H54 (cell line): Measurements from ENCODE around the gene CTAGE9.
"Not testable (repeated sequence)": the region's sequence is repeated elsewhere in the genome, so short reads cannot be mapped to it uniquely, and the experiment has no call there.

ENCODE experiments used
- DNase-seq: peaks from one replicate; pipeline ENCODE4 v3.0.0; 2011; ENCODE audit warnings: low spot score, mixed read lengths; ENCODE audit not compliant: insufficient read length
- FAIRE-seq: peaks from 3 replicates; lab custom pipeline; 2011; peaks lifted over from hg19 to GRCh38; lab: Jason Lieb, UNC
- POLR2A ChIP-seq: IDR thresholded peaks from 2 replicates; pipeline ENCODE4 v1.6.1; 2011; ENCODE audit warnings: low read depth, mild to moderate bottlenecking, low read length

The CTAGE9 gene, protein sequence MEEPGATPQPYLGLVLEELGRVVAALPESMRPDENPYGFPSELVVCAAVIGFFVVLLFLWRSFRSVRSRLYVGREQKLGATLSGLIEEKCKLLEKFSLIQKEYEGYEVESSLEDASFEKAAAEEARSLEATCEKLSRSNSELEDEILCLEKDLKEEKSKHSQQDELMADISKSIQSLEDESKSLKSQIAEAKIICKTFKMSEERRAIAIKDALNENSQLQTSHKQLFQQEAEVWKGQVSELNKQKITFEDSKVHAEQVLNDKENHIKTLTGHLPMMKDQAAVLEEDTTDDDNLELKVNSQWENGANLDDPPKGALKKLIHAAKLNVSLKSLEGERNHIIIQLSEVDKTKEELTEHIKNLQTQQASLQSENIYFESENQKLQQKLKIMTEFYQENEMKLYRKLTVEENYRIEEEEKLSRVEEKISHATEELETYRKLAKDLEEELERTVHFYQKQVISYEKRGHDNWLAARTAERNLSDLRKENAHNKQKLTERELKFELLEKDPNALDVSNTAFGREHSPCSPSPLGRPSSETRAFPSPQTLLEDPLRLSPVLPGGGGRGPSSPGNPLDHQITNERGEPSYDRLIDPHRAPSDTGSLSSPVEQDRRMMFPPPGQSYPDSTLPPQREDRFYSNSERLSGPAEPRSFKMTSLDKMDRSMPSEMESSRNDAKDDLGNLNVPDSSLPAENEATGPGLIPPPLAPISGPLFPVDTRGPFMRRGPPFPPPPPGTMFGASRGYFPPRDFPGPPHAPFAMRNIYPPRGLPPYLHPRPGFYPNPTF

DNA sequence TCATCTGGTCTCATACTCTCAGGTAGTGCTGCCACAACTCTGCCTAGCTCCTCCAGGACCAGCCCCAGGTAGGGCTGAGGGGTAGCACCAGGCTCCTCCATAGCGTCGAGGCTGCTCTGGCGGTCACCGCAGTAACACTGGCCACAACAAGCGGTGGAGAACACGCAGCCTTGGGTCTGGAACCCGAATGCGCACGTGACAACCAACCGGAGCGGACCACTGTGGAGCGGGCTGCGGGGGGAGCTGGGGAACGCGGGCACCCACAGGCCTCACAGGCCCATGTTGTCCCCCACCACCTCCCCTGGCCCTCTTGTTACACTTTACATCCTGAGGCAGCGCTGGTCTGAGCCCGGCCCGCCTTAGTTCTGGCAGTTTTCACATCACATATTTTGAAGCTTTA, at the start of gene CTAGE9:
Gene CTAGE9 (minus strand): TSS at position 101 of the 400 bp plus-strand sequence. CDS start 0 bp downstream, at position 101.
- not testable (repeated sequence) for DNase-seq, FAIRE-seq

DNA sequence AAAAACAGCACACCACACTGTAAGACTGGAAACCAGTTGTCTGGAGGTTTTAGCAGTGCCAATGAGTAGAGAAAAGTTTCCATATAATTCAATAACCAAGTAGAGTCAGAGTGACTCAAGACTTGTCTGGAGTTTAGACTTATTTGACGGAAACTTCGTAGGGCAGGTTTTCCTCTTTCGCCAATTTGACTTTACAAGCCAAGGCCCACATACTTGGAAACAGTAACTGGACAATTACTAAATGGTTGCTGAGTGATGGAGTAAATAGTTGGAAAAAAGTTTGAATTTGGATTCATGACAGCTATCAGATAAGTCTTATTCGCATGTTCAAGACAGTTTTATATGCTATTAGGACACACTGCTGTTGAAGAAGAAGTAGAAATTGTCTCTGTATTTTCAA, 48.1 kb upstream of the CTAGE9 start:
- no peak for TF ChIP-seq POLR2A
- DNase-seq = no peak
- no peak for FAIRE-seq

GRCh38 chr6:131756039-131756438, 45.2 kb upstream of the CTAGE9 start:
- FAIRE-seq (no peak), DNase-seq (no peak)
- no peak for TF ChIP-seq POLR2A

DNA sequence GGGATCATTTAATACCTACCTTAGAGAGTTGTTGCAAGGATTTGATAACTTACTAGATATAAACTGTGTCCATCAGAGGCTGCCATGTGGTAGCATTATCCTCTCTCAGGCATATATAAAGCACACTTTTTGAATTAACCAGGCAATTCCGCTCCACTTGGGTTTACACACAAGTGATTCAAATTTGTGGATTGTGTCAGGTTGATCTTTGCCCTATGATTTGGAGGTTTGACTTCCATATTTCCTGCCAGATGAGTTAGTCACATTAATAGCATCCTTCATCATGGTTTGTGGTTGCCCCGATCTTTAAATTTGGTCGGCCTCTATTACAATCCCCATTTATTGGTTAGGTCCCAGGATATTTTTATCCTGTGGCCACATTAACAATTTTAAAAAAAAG, 44.8 kb upstream of the CTAGE9 start:
- DNase-seq (no peak), FAIRE-seq (no peak)
- no peak for TF ChIP-seq POLR2A

DNA sequence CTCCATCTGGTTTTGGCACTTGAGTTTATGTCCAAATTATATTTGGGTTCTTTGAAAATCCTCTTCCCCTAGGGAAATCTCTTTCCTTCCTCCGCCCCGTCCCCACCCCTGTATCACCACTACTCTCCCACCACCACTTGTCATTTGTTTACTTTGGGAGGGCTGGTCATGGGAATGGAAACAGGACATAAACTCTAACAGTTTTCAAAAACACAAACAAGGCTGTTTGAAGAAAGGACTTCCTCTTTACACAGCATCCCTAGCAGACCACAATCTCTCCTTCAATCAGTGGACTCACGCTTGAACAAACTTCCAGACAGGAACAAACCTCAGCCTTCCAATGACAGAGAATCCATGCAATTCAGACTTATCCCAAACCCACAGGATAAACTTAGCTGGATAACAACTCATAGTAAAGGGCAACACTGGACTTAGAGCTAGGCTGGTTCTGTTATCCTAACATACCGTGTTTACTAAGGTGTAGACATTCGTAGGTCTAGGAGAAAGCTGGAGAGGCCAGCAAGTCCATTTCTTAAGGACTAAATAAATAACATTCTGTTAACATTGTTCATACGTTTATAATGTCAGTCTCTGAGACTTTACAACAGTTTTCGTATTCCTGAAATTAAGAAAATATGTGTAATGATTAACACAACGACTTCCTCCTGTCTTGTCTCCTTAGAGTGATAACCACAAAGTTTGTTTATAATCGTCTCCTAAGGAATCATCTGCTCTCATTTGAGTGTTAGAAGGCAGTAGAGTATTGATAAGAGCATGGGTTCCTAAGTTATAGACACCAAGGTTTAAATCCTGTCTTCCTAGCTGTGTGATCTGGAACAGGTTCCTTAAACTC, 44.1 kb upstream of the CTAGE9 start:
- no peak for DNase-seq
- no peak for FAIRE-seq
- TF ChIP-seq POLR2A = no peak

GRCh38 chr6:131754088-131754487, 43.3 kb upstream of the CTAGE9 start:
- no peak for DNase-seq
- TF ChIP-seq POLR2A = no peak
- no peak for FAIRE-seq

- FAIRE-seq, DNase-seq: not testable (repeated sequence)
These were observed 40.3 kb upstream of the CTAGE9 start for GRCh38 chr6:131751012-131751715.

DNA sequence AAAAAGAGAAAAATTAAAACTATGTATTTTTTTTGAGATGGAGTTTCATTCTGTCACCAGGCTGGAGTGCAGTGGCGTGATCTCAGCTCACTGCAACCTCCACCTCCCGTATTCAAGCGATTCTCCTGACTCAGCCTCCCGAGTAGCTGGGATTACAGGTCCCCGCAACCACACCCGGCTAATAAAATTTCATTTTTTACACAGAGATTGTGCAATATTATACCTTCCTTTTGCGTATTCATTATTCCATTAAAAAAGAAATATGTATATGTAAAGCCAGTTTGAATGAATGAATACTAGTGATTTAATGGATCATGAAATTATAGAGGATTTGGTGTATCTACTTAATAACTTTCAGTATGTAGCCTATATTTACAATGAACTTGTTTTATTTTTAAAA, 38.2 kb upstream of the CTAGE9 start:
- FAIRE-seq = no peak
- no peak for TF ChIP-seq POLR2A
- DNase-seq = no peak

GRCh38 chr6:131747821-131748353, 37.1 kb upstream of the CTAGE9 start:
- DNase-seq (no peak), FAIRE-seq (no peak)
- TF ChIP-seq POLR2A = no peak

DNA sequence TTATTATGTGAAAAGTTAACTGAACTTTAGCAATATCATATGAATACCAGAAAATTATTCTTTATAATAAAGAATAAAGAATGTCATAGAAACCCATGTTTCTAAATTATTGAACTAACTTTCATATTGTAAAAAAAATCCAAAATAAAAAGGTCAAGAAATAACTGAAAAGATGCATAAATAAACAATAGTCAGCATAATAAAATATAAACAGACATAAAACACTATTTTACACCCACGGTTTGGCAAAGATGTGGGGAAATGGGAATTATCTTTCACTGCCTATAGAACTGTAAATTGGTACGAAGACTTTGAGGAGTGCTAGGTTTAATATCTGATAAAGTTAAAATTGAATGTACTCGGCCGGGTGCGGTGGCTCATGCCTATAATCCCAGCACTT, 34.7 kb upstream of the CTAGE9 start:
- TF ChIP-seq POLR2A = no peak
- FAIRE-seq = no peak
- DNase-seq = no peak

DNA sequence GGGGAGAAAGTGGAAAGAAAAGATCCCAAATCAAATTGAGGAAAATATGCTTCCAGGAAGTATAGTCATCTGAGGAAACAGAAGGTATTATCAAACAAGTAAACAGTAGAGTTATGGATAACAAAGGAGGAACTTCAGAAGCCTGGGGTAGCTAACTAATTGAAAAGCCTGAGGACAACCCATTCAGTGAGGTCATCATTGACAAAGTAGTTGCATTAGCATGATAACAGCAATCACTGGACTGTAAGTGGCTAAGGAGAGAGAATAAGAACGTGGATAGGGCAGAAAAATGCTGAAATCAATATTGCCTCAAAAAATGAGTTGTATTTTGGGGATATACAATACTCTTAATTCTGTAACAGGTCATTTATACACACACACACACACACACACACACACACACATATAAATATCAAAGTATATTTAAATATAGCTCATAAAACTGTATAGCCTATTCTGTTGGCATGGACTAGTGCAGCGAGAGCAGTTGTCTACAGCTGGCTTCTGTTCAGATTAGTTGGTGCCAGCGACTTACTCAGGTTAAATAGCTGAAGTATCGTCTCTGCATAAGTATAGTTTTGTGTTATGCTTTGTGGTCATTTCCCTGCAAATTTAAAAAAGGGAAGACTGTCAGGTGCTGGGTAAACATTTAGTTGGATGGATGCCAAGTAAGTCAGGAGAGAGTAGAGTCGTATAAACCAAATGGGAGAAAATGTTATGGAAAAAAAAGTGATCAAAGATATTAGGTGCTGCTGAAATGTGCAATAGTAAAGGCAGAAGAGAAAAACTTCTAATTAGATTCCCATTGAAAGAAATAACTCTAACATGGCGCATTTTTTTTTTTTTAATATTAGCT, 33.8 kb upstream of the CTAGE9 start:
- no peak for DNase-seq
- FAIRE-seq = no peak
- no peak for TF ChIP-seq POLR2A

DNA sequence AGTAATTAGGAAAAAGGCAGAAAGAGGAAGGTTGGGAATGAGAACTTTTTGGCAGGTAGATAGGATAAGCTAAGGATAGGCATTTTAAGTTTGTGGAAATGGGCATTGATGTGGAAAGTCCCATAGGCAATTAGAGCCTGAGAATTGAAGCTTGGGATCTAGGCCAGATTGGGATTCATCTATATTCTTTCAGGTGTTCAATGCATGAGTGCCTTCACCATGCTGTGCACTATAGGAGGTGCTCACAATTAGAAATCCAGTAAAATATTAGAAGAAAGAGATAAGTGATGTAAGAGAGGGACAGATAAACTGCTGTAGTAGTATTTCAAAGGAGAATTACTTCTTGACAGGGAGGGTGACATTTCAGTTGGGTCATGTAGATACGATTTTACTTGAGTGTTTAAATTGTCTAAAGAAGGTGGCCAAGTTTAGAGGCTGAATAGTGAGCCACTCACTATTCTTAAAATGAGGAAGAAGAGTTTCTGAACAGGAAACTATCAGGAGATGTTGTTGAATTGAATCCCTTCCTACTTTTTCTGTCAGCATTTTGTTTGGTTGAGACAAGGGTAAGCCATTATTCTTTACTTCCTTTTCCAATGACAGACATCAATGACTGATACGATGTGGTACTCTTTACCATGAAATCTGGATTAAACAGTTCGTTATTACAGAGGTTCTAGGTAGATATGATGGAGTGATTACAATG, 31.0 kb upstream of the CTAGE9 start:
- no peak for TF ChIP-seq POLR2A
- FAIRE-seq = no peak
- DNase-seq = no peak
